ENCODE data around the gene GPC6.

The GPC6 gene

DNA sequence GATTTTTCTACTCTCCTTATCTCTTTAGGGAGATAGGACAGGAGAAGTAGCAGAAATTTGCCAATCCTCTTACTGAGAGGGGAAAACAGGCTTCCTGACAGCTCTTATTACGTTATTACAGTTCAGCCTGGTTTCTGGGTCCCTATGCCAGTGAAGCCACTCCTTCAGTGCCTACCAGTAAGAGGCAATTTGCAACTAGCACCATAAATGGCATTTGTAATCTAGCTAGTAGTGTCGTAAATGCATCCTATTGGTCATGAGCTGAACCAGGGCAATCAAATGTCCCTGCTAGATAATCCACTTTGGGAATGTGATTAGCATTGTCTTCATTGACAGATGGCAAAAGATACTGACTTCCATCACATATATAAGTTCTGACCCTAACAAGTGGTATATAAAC is 824.1 kb downstream of the GPC6 start:
- DNase-seq = no peak
- peaks cover 7% of the 10 kb centered on the region for H3K9me3 Mint-ChIP-seq
- peaks cover 11% of the 10 kb centered on the region for H3K36me3 Mint-ChIP-seq (ENCODE audit: low read depth)
- H3K27me3 Mint-ChIP-seq (ENCODE audit: low read depth, poor library complexity) = no peaks in the 10 kb centered on the region
- no peak for TF ChIP-seq CTCF (IDR thresholded peaks at IDR 0.05)
- no peak overlapping the region for H3K27ac Mint-ChIP-seq
- H3K4me1 Mint-ChIP-seq = peaks cover 27% of the 10 kb centered on the region
- no peak overlapping the region for H3K4me3 Mint-ChIP-seq

- Mint-ChIP-seq H3K27me3 (ENCODE audit: low read depth, poor library complexity) (no peaks in the 10 kb centered on the region), H3K9me3 (peaks cover 7% of the 10 kb centered on the region), H3K36me3 (ENCODE audit: low read depth) (peaks cover 11% of the 10 kb centered on the region), H3K4me3 (no peak overlapping the region), H3K27ac (peak overlapping the region; percentile 39), H3K4me1 (peaks cover 27% of the 10 kb centered on the region)
- no peak for TF ChIP-seq CTCF (IDR thresholded peaks at IDR 0.05)
- peak; percentile 8 for DNase-seq
Measured at GRCh38 chr13:94053986-94054593, 827.5 kb downstream of the GPC6 start.

GRCh38 chr13:94056362-94056990 is 829.9 kb downstream of the GPC6 start:
- Mint-ChIP-seq H3K36me3 (ENCODE audit: low read depth) (no peaks in the 10 kb centered on the region), H3K4me1 (peaks cover 31% of the 10 kb centered on the region), H3K27ac (no peak overlapping the region), H3K27me3 (ENCODE audit: low read depth, poor library complexity) (no peaks in the 10 kb centered on the region), H3K9me3 (no peaks in the 10 kb centered on the region), H3K4me3 (no peak overlapping the region)
- no peak for DNase-seq
- TF ChIP-seq CTCF (IDR thresholded peaks at IDR 0.05) = no peak

- no peak for TF ChIP-seq CTCF (IDR thresholded peaks at IDR 0.05)
- Mint-ChIP-seq H3K27ac (no peak overlapping the region), H3K36me3 (ENCODE audit: low read depth) (no peaks in the 10 kb centered on the region), H3K4me1 (peaks cover 35% of the 10 kb centered on the region), H3K27me3 (ENCODE audit: low read depth, poor library complexity) (no peaks in the 10 kb centered on the region), H3K9me3 (no peaks in the 10 kb centered on the region), H3K4me3 (no peak overlapping the region)
- no peak for DNase-seq
Measured at GRCh38 chr13:94057618-94058186, 831.1 kb downstream of the GPC6 start.

- H3K27me3 Mint-ChIP-seq (ENCODE audit: low read depth, poor library complexity) = no peaks in the 10 kb centered on the region
- H3K4me3 Mint-ChIP-seq = no peak overlapping the region
- H3K27ac Mint-ChIP-seq = no peak overlapping the region
- TF ChIP-seq CTCF (IDR thresholded peaks at IDR 0.05) = no peak
- no peaks in the 10 kb centered on the region for H3K9me3 Mint-ChIP-seq
- DNase-seq = no peak
- peaks cover 31% of the 10 kb centered on the region for H3K4me1 Mint-ChIP-seq
- H3K36me3 Mint-ChIP-seq (ENCODE audit: low read depth) = no peaks in the 10 kb centered on the region
Measured at GRCh38 chr13:94058821-94059360, 832.3 kb downstream of the GPC6 start.

Data from nephron progenitor cell (in vitro differentiated cells).